Testis (tissue), 2 donors: ENCODE results near the gene CEP95.

ENCODE experiments used
- CTCF ChIP-seq, 3 experiments: fragments of 450-650 bp in 2 of 3; fragments of 200-600 bp in 1 of 3; sonication (generic) in 1 of 3; IDR thresholded peaks; one replicate each; pipeline ENCODE4 v1.5.1; 2016 to 2019; ENCODE audit warnings: antibody characterized with exemption in 3 of 3, mild to moderate bottlenecking in 2 of 3, moderate library complexity in 1 of 3
- POLR2A ChIP-seq: fragments of 450-650 bp; IDR thresholded peaks from one replicate; pipeline ENCODE4 v1.6.1; 2017; ENCODE audit warnings: antibody characterized with exemption, mild to moderate bottlenecking, moderate library complexity

- TF ChIP-seq CTCF (IDR thresholded peaks at IDR 0.05) = no peak
- TF ChIP-seq POLR2A = no peak
Observed at GRCh38 chr17:64538508-64539130, 31.8 kb downstream of the CEP95 start.
